ENCODE data around the gene MPPE1.
"Not testable (repeated sequence)": the region's sequence is repeated elsewhere in the genome, so short reads cannot be mapped to it uniquely, and the experiment has no call there.

Gene MPPE1

GRCh38 chr18:11927497-11927896 lies 19.4 kb upstream of the MPPE1 start:
- DNase-seq (ENCODE audit: low spot score) (no peak), FAIRE-seq (no peak)

GRCh38 chr18:11925800-11926481 lies 17.8 kb upstream of the MPPE1 start:
- FAIRE-seq (no peak), DNase-seq (ENCODE audit: low spot score) (no peak)

- DNase-seq (ENCODE audit: low spot score) (no peak), FAIRE-seq (no peak)
These were observed 15.3 kb upstream of the MPPE1 start for GRCh38 chr18:11923450-11923849.

GRCh38 chr18:11919522-11919921 lies 11.4 kb upstream of the MPPE1 start:
- DNase-seq (ENCODE audit: low spot score); FAIRE-seq: not testable (repeated sequence)

- FAIRE-seq; DNase-seq (ENCODE audit: low spot score): not testable (repeated sequence)
These were observed 8.8 kb upstream of the MPPE1 start for GRCh38 chr18:11916880-11917279.

DNA sequence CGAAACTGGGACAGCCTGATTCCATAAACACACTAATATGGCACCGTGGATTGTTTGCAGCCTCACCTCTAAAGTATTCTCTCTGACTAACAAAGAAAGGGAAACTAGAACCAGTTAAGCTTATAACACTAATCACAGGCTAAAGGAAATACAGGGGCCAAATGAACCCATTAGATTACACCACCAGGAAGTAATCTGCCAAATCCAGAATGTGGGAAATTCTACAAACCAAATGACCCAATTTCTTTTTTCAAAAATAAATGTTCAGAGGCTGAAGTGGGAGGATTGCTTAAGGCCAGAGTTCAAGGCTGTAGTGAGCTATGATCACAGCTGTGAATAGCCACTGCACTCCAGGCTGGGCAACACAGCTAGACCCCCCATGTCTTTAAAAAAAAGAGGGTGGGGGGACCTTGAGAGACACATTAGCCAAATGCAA lies 1.5 kb upstream of the MPPE1 start:
- FAIRE-seq (no peak), DNase-seq (ENCODE audit: low spot score) (no peak)

- FAIRE-seq (no peak), DNase-seq (ENCODE audit: low spot score) (no peak)
These were observed 941 bp upstream of the MPPE1 start for GRCh38 chr18:11909061-11909455.

DNA sequence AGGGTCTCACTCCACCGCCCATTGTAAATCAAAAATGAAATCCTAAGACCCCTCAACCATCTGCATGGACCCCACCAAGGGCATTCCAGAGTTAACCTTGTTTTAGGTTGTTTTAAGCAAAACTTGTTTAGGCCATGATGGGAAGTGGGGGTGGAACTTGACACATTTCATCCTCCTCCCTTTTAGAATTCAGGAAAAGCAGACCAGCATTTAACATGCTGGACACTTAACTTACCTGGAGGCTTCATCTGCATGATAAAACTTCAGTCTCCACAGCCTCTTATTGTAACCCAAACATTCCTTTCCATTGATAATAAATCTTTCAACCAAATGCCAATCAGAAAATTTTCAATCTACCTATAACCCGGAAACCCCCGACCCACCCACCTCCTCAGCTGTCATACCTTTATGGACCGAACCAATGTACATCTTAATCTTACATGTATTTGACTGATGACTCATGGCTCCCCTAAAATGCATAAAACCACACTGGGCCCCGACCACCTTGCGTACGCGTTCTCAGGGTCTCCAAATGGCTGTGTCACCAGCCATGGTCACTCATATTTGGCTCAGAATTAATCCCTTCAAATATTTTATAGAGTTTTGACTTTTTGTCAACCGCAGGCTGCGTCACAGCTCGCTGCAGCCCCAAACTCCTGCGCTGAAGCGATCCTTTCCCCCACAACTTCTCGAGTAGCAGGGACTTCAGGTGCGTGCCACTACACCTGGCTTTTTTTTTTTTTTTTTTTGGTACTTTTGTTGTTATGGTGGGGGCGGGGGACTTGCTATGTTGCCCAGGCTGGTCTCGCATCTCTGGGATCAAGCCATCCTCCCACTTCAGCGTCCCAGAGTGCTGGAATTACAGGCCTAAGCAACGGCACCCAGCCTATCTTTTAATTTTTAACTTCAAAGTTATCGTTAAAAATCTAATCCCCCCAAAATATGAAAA lies 917 bp downstream of the MPPE1 start:
- no peak for FAIRE-seq
- no peak for DNase-seq (ENCODE audit: low spot score)

DNA sequence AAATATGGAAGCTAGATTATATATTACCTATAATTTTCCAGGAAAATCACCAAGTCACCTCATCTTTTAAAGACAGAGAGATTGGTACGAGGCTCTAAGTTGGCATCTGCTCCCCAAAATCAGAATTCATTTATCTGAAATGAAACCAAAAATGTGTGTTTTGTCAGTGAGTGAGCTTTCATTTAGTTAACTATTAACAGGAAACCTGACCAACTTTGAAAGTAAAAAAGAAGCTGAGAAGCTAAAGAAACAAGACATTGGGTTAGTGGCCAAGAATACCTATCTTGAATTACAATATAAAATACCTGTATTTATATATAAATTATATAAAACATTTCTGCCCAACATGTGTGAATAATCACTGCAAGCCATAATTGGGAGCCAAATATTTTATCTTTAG lies 1.9 kb downstream of the MPPE1 start:
- DNase-seq (ENCODE audit: low spot score) (no peak), FAIRE-seq (no peak)

DNA sequence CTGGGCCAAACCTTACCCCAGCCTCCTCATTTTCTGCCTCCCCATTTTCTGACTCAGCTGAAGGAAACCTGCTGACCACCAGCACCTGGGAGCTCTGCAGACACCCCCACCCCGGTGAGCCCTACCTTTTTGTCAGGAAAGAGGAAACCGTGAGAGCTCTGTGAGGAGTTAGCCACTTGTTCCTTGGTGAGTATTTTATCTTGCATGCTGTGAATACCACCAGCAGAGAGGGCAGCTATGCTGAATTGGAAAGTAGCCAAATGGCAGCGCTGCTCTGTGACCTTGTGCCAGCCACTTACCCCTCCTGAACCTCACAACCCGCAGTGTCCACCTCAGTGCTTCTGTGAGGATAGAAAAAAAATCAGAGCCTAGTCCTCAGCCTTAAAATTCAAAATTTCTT lies 2.5 kb downstream of the MPPE1 start:
- DNase-seq (ENCODE audit: low spot score) = no peak
- FAIRE-seq = no peak

GRCh38 chr18:11902522-11903292 lies 5.4 kb downstream of the MPPE1 start:
- DNase-seq (ENCODE audit: low spot score) (no peak), FAIRE-seq (no peak)

DNA sequence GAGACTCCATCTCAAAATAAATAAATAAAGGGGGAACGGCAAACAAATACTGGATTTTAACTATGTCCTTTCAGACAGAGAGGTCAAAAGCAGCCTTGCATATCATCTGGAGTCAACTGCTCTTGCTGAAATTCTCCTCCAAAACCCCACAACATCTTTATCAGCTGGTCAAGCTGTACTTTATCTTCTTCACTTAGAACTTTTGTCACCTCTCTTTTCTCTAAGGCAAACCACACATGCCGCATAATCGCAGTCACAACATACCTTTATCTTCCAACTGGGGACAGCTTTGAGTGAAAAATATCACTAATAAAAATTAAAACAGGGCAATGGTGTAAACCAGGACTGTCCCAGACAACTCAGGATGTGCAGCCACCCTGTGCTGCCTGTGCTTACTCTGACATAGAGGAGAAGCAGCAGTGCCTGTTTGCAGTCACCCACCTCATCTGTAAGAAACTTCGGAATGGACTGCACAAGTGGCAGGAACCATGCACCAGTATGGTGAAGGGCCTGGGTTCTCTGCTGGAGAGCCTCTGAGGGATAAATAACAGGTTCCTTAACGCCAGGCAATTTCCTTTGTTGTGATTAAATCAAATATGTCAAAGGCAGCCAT lies 6.2 kb downstream of the MPPE1 start:
- no peak for DNase-seq (ENCODE audit: low spot score)
- no peak for FAIRE-seq

GRCh38 chr18:11899063-11899462 lies 9.1 kb downstream of the MPPE1 start:
- no peak for DNase-seq (ENCODE audit: low spot score)
- no peak for FAIRE-seq

DNA sequence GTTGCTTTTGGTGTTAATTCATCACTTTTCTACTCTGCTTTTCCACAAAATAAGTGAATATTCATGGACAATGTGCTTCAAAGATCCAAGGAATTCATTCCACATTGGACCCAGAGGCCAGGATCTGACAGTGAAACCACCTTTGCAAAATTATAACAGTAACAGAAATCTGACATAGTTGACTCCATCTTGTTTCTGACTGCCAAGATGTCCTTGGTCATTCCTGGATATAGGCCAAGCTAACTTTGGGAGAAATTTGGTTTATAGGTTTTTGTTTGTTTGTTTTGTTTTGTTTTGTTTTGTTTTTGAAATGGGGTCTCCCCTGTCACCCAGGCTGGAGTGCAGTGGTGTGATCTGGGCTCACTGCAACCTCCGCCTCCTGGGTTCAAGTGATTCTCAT lies 10.3 kb downstream of the MPPE1 start:
- DNase-seq (ENCODE audit: low spot score) (no peak), FAIRE-seq (no peak)

GRCh38 chr18:11892438-11892837 lies 15.7 kb downstream of the MPPE1 start:
- FAIRE-seq; DNase-seq (ENCODE audit: low spot score): not testable (repeated sequence)

DNA sequence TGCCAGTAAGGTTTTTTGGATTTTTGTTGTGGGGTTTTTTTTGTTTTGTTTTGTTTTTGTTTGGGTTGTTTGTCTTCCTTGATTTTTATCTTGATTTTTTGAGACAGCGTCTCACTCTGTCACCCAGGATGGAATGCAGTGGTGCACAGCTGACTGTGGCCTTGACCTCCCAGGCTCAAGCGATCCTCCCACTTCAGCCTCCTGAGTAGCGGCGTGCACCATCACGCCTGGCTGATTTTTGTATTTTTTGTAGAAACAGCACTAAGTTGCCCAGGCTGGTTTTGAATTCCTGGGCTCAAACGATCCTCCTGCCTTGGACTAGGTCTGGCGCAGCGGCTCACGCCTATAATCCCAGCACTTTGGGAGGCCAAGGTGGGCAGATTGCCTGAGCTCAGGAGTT lies 16.4 kb downstream of the MPPE1 start:
- no peak for FAIRE-seq
- no peak for DNase-seq (ENCODE audit: low spot score)

DNA sequence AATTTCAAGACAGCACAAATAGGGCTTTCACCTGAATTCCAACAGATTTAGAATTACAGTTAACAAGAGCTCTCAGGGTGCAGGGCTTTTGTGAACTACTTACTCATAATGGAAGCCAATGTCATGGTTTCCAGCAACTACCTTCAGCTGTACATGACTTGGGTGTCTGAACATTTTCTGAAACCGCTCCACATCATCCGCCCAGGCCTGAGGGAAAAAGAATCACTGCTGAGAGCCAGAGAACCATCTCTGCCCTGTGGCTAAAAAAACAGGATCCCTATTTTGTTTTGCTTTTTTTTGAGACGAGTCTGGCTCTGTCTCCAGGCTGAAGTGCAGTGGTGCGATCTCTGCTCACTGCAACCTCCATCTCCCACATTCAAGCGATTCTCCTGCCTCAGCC lies 18.8 kb downstream of the MPPE1 start:
- FAIRE-seq = no peak
- no peak for DNase-seq (ENCODE audit: low spot score)

- DNase-seq (ENCODE audit: low spot score) (no peak), FAIRE-seq (no peak)
These were observed 19.4 kb downstream of the MPPE1 start for GRCh38 chr18:11888726-11889125.

- FAIRE-seq (peak; percentile 53), DNase-seq (ENCODE audit: low spot score) (peak; percentile 37)
These were observed 20.6 kb downstream of the MPPE1 start for GRCh38 chr18:11887328-11888128.

- no peak for DNase-seq (ENCODE audit: low spot score)
- no peak for FAIRE-seq
These were observed 21.5 kb downstream of the MPPE1 start for GRCh38 chr18:11886577-11887110.

Measured in urothelium cell line (cell line).